GM21717 (cell line): Measurements from ENCODE around the gene HEATR5B.
"Not testable (repeated sequence)": the region's sequence is repeated elsewhere in the genome, so short reads cannot be mapped to it uniquely, and the experiment has no call there.

Experiments used
- ATAC-seq: cut with Tn5 transposase; IDR thresholded peaks from one replicate; pipeline ENCODE4 v1.9.1; 2021; ENCODE audit warnings: mild to moderate bottlenecking, moderate library complexity; ENCODE audit not compliant: unreplicated experiment

The HEATR5B gene

GRCh38 chr2:36951027-36951518, 133.1 kb downstream of the HEATR5B start:
- ATAC-seq, result no peak

GRCh38 chr2:36949845-36950244, 134.3 kb downstream of the HEATR5B start:
- ATAC-seq, result no peak

- ATAC-seq, result not testable (repeated sequence)
These were observed 138.9 kb downstream of the HEATR5B start for GRCh38 chr2:36945240-36945639.

DNA sequence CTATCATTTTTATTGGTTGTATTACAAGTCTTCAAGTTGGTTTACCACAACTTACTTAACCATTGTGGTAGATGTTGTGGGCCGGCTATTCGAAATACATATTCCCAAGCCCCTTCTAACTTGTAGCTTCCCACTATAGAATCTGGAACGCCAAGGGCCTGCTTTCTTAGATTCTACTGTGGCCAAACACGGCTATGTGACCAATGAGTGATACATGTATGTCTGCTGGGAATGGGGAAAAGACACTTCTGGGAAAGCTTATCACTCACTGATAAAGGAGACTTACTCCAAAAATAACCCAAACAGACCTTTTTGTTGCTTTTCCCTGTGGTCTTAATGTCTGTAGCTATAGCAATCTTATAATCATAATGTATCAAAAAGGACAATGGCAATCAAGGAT, 142.3 kb downstream of the HEATR5B start:
- no peak for ATAC-seq

DNA sequence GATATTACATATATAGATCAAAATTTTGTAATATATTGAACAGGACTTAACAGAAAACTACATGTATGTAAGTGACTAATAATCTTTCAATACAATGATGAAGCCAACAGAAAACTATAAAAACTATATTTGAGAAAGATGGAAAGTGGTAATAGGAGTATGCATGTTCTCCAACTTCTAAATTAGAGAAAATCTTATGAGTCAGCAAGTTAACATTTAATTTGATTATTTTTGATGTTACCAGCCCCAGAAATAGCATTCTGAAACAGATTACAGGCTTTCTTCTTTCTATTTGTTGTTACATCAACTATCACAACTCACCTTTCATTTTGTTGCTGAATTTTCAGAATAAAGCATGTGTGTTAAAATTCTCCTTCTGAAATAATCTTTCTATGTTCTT, 147.6 kb downstream of the HEATR5B start:
- ATAC-seq, result not testable (repeated sequence)

DNA sequence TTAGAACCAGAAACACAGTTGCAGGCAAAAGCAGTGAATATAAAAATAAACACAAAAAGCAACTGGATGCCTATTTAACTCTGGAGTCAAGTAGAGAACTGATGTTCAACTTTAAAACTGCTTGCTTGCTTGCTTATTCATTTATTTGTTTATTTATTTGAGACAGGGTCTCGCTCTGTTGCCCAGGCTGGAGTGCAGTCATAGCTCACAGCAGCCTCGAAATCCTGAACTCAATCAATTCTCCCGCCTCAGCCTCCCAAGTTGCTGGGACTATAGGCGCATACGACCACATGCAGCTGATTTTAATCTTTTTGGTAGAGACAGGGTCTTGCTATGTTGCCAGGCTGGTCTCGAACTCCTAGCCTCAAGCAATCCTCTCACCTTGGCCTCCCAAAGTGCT, 152.5 kb downstream of the HEATR5B start:
- ATAC-seq, result not testable (repeated sequence)
